ENCODE measurements around the gene TMEM109. TPM values are rescaled to one million over a fixed set of nuclear protein-coding genes. Genes with fewer than 3 reads are reported as not detected.

The TMEM109 gene
- total and polyA plus RNA-seq, 2 of the 8 experiments (the other 6 are each of a cell fraction or from before 2014, with no cell fraction given), result 27.3 to 30.3 TPM

DNA sequence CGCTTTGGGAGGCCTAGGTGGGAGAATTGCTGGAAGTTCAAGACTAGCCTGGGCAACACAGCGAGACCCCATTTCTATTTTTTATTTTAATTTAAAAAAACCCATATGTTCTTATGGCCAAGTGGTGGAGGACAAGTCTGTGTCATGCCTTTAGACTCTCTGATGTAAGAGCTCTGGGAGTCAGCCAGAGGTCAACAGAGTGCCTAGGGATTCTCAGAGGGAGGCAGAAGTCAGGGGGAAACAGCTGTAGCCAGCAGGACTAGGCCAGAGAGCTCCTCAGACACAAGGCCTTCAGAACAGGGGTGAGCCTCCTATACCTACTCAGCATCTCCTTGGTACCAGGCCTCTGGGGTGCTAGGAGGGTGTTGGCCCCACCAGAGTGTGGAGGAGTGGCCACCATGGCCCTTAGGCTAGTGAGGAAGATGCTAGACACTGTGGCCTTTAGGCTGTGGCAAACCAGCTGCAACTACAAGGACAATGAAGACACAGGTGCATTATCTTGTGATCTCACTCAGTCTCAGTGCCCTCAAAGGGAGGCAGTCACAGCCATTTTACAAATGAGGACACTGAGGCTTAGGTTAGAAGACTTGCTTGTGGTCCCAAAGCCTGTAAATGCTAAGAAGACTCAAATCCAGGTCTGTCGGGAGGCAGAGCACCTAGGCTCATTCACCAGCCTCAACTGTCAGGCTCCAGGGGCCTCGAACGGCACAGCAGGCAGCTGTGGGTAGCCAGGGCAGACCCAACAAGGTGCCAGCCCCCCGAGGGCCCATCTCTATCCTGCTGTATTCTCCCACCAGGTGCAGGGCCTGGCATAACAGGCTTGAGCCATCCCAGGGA is 41.6 kb upstream of the TMEM109 start (continued):
- no peak for TF ChIP-seq YY1 (IDR thresholded peaks at IDR 0.05; ENCODE audit: low read depth, low read length)
